Type B pancreatic cell (in vitro differentiated cells): ENCODE data around the gene NPW. TPM values are rescaled to one million over a fixed set of nuclear protein-coding genes. Genes with fewer than 3 reads are reported as not detected.

Experiments used
- DNase-seq: peaks from one replicate; pipeline ENCODE4 v3.0.0; 2021; ENCODE audit warnings: mixed read lengths; ENCODE audit not compliant: unreplicated experiment; ENCODE audit errors: extremely low spot score
- H3K27ac Mint-ChIP-seq: 2 replicates; pipeline ENCODE4 v1.8.0; 2021; ENCODE audit warnings: mild to moderate bottlenecking, mixed read lengths
- H3K27me3 Mint-ChIP-seq: 2 replicates; pipeline ENCODE4 v1.8.0; 2021; ENCODE audit warnings: mixed read lengths
- H3K36me3 Mint-ChIP-seq: 2 replicates; pipeline ENCODE4 v1.8.0; 2021; ENCODE audit warnings: mixed read lengths
- H3K4me1 Mint-ChIP-seq: one replicate; pipeline ENCODE4 v1.8.0; 2021; ENCODE audit warnings: mixed read lengths; ENCODE audit not compliant: unreplicated experiment
- H3K4me3 Mint-ChIP-seq: 2 replicates; pipeline ENCODE4 v1.8.0; 2021; ENCODE audit warnings: mild to moderate bottlenecking, mixed read lengths
- H3K9me3 Mint-ChIP-seq: 2 replicates; pipeline ENCODE4 v1.8.0; 2021; ENCODE audit warnings: mixed read lengths
- CTCF ChIP-seq: fragments of 200-600 bp; sonication (generic); conservative IDR thresholded peaks from 2 replicates; pipeline ENCODE4 v1.5.0; 2021; ENCODE audit warnings: antibody characterized with exemption, mild to moderate bottlenecking
- total RNA-seq: library from RNA; stranded (reverse); gene quantifications from 2 replicates; pipeline ENCODE4 v1.2.1, GENCODE V29; 2021; ENCODE audit warnings: low replicate concordance

The NPW gene
- total RNA-seq, 1 donor from 2014 or later: 4.7 TPM

- Mint-ChIP-seq H3K36me3 (peaks cover 3% of the 10 kb centered on the region), H3K4me1 (no peaks in the 10 kb centered on the region), H3K27me3 (no peaks in the 10 kb centered on the region), H3K9me3 (no peaks in the 10 kb centered on the region), H3K27ac (no peak overlapping the region), H3K4me3 (no peak overlapping the region)
- TF ChIP-seq CTCF: no peak
- DNase-seq: no peak
These were observed 20.5 kb upstream of the NPW start for GRCh38 chr16:1998852-1999801.

DNA sequence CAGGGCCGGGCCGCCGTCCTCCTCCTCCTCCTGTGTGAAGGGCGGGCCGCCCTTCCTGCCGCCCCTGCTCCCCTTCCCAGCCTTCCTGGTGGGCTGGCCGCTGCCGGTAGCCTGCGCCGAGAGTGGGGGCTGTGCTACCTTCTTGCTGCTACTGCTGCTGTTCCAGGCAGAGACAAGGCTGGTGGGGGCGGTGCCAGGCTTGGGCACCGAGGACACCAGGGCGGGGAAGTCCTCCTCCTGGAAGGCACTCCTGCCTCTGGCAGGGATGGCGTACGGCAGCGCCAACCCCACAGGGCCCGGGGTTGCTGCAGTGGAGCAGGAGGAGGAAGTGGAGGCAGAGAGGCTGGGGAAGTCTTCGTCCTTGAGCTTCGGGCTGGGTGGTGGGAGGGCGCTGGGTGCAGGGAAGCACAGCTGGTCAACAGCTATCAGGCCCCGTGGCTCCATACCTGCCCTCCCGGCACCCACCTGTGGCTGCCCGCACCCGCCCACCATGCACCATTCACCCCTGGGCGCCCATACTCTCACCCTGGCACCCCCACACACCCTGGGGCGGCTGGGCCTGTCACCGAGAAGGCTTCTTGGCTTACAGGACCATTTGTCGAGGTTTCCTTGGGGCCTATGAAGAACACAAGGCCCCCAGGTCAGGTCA, 19.6 kb upstream of the NPW start:
- no peak overlapping the region for H3K4me3 Mint-ChIP-seq
- H3K36me3 Mint-ChIP-seq: peaks cover 3% of the 10 kb centered on the region
- H3K9me3 Mint-ChIP-seq: no peaks in the 10 kb centered on the region
- no peaks in the 10 kb centered on the region for H3K4me1 Mint-ChIP-seq
- H3K27me3 Mint-ChIP-seq: no peaks in the 10 kb centered on the region
- no peak for TF ChIP-seq CTCF
- DNase-seq: no peak
- H3K27ac Mint-ChIP-seq: no peak overlapping the region

DNA sequence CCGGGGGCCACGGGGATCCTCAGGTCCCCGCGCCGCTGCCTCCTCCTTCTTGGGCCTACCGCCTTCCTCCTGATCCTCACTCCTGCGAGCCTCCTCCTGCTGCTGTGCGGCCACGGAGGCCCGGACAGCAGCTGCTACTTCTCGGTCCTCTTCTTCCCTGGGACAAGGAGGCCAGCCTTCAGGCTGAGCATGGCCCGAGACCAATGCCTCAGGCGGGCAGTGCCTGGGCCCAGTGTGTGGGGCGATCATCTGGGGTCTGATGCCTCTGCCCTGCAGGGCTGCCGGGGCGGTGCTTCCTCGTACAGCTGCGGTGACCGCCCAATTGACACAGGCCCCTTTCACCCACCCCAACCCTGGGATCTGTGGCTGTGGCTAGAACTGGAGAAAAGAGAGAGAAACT, 18.6 kb upstream of the NPW start:
- H3K27ac Mint-ChIP-seq: no peak overlapping the region
- H3K9me3 Mint-ChIP-seq: no peaks in the 10 kb centered on the region
- no peaks in the 10 kb centered on the region for H3K4me1 Mint-ChIP-seq
- no peaks in the 10 kb centered on the region for H3K27me3 Mint-ChIP-seq
- TF ChIP-seq CTCF: no peak
- DNase-seq: no peak
- H3K36me3 Mint-ChIP-seq: peaks cover 3% of the 10 kb centered on the region
- H3K4me3 Mint-ChIP-seq: no peak overlapping the region

- TF ChIP-seq CTCF: no peak
- Mint-ChIP-seq H3K4me3 (no peak overlapping the region), H3K36me3 (peaks cover 3% of the 10 kb centered on the region), H3K27ac (no peak overlapping the region), H3K9me3 (no peaks in the 10 kb centered on the region), H3K4me1 (no peaks in the 10 kb centered on the region), H3K27me3 (no peaks in the 10 kb centered on the region)
- no peak for DNase-seq
These were observed 17.9 kb upstream of the NPW start for GRCh38 chr16:2001456-2002355.

DNA sequence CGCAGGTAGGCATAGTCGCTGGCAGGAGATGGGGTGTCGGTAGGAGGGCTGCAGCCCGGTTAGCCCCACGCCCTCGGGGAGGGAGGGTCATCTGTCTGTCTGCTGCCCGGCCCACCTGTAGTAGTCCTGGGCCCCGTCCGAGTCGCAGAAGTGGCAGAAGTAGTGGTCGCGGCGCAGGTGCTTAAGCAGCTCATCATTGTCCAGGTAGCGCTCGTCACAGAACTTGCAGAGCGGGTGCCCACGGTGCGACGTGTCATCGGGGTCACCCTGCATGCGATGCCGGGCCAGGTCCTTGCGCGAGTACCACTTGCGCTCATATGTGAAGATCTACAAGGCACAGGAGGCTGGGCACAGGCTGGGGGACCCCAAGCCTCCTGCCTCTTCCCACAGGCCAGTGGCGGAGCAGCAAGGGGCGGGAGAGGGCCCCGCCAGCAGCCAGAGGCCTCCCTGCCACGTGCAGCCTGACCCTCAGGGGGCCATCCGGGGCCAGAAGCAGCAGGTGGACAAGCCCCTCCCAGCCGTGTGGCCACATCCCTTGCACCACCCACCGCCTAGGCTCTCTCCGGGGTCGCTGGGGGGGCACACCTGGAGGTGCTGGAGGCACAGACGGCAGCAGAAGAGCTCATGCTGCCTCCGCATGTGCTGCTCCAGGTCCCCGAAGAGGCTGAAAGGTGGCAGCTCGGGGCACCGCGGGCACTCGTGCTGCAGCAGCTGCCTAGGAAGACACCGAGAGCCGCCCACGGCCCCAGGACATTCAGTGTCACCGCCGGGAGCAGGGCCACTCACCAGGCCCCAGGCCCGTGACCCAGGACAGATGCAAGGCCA, 17.0 kb upstream of the NPW start:
- H3K4me3 Mint-ChIP-seq: no peak overlapping the region
- no peak for TF ChIP-seq CTCF
- no peaks in the 10 kb centered on the region for H3K27me3 Mint-ChIP-seq
- DNase-seq: no peak
- no peak overlapping the region for H3K27ac Mint-ChIP-seq
- H3K4me1 Mint-ChIP-seq: no peaks in the 10 kb centered on the region
- no peaks in the 10 kb centered on the region for H3K9me3 Mint-ChIP-seq
- no peaks in the 10 kb centered on the region for H3K36me3 Mint-ChIP-seq
